Chondrocyte (in vitro differentiated cells): ENCODE measurements around the gene SUSD5. TPM values are rescaled to one million over a fixed set of nuclear protein-coding genes. Genes with fewer than 3 reads are reported as not detected.
A peak's percentile ranks its signal among the peaks of the same experiment; 100 is the strongest.

ENCODE experiments used
- DNase-seq: peaks from one replicate; pipeline ENCODE4 v3.0.0; 2021; ENCODE audit warnings: mixed read lengths, low spot score
- H3K27ac Mint-ChIP-seq: one replicate; pipeline ENCODE4 v1.8.0; 2021; ENCODE audit warnings: mild to moderate bottlenecking, moderate library complexity, mixed read lengths; ENCODE audit not compliant: unreplicated experiment
- H3K27me3 Mint-ChIP-seq: 2 replicates; pipeline ENCODE4 v1.8.0; 2021; ENCODE audit warnings: low read depth, mixed read lengths
- H3K36me3 Mint-ChIP-seq: 2 replicates; pipeline ENCODE4 v1.8.0; 2021; ENCODE audit warnings: low read depth, mixed read lengths
- H3K4me1 Mint-ChIP-seq: 2 replicates; pipeline ENCODE4 v1.8.0; 2021; ENCODE audit warnings: low read depth, mild to moderate bottlenecking, mixed read lengths
- H3K4me3 Mint-ChIP-seq: one replicate; pipeline ENCODE4 v1.8.0; 2021; ENCODE audit warnings: mild to moderate bottlenecking, moderate library complexity, mixed read lengths; ENCODE audit not compliant: unreplicated experiment
- H3K9me3 Mint-ChIP-seq: 2 replicates; pipeline ENCODE4 v1.8.0; 2021; ENCODE audit warnings: low read depth, mixed read lengths
- CTCF ChIP-seq: fragments of 200-600 bp; sonication (generic); IDR thresholded peaks from 2 replicates; pipeline ENCODE4 v1.5.0; 2021; ENCODE audit warnings: antibody characterized with exemption, mild to moderate bottlenecking, moderate library complexity
- total RNA-seq: library from RNA; stranded (reverse); gene quantifications from 3 replicates; pipeline ENCODE4 v1.2.1, GENCODE V29; 2021

SUSD5 gene
- total RNA-seq, 1 donor from 2014 or later, result 55.6 TPM

DNA sequence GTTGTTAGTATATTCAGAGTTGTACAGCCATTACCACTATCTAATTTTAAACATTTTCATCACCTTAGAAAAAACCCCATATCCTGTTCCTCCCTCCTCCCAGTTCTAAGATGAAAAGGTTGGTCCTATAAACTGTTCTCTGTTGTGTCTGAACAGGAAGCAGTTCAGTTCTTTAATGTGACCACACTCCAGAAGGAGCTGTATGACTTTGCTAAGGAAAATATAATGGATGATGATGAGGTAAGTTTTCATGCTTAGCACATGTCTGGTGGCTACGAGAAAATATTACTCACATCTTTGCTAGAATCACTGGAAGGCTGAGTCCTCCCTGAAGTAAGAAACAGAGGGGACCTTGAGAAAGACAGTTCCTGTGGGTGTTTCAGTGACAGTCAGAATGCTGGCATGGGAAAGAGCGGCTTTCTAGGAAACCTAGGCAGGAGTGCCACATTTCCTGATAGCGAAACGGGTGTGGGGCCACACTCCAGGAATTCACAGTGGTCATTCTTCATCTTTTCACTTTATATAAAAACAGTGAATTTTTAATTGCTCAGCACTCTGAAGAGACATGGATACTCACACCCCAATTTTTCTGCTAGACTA is 84.5 kb downstream of the SUSD5 start:
- peak overlapping the region; percentile 86 for H3K27ac Mint-ChIP-seq
- no peak for DNase-seq
- peak; percentile 39 for TF ChIP-seq CTCF

DNA sequence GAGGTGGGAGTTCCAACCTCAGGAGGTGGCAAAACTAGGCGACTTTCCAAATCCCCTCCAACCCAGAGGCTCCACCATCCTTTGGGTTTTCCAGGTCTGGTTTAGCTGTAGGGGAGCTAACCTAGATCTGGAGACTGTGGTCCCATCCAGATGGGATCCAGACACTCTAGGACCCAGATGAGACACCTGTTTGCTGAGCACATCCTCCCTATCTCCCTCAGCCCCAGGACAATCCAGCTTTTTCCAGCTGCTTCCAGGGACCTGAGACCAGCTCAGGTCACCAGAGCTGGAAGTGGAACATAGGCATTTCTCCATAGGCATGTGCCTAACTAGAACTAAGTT is 86.6 kb downstream of the SUSD5 start:
- Mint-ChIP-seq H3K27ac (no peak overlapping the region), H3K4me3 (no peak overlapping the region), H3K36me3 (peaks cover 20% of the 10 kb centered on the region), H3K9me3 (no peaks in the 10 kb centered on the region), H3K4me1 (peaks cover 22% of the 10 kb centered on the region), H3K27me3 (no peaks in the 10 kb centered on the region)
- DNase-seq, result no peak
- no peak for TF ChIP-seq CTCF

More for the DNA sequence above, 84.5 kb downstream of the SUSD5 start:
- Mint-ChIP-seq H3K4me3 (no peak overlapping the region), H3K9me3 (no peaks in the 10 kb centered on the region), H3K4me1 (peaks cover 24% of the 10 kb centered on the region), H3K36me3 (peaks cover 21% of the 10 kb centered on the region), H3K27me3 (no peaks in the 10 kb centered on the region)

- Mint-ChIP-seq H3K4me3 (no peak overlapping the region), H3K27ac (no peak overlapping the region), H3K4me1 (peaks cover 22% of the 10 kb centered on the region), H3K9me3 (no peaks in the 10 kb centered on the region), H3K27me3 (no peaks in the 10 kb centered on the region), H3K36me3 (peaks cover 19% of the 10 kb centered on the region)
- DNase-seq, result no peak
- TF ChIP-seq CTCF, result peak; percentile 94
These were observed 87.1 kb downstream of the SUSD5 start for GRCh38 chr3:33131331-33132018.

- no peak for DNase-seq
- peaks cover 24% of the 10 kb centered on the region for H3K36me3 Mint-ChIP-seq
- H3K9me3 Mint-ChIP-seq, result no peaks in the 10 kb centered on the region
- H3K4me1 Mint-ChIP-seq, result peaks cover 22% of the 10 kb centered on the region
- peak overlapping the region; percentile 17 for H3K27ac Mint-ChIP-seq
- no peak for TF ChIP-seq CTCF
- H3K27me3 Mint-ChIP-seq, result no peaks in the 10 kb centered on the region
- H3K4me3 Mint-ChIP-seq, result no peak overlapping the region
These were observed 88.5 kb downstream of the SUSD5 start for GRCh38 chr3:33130144-33130543.

DNA sequence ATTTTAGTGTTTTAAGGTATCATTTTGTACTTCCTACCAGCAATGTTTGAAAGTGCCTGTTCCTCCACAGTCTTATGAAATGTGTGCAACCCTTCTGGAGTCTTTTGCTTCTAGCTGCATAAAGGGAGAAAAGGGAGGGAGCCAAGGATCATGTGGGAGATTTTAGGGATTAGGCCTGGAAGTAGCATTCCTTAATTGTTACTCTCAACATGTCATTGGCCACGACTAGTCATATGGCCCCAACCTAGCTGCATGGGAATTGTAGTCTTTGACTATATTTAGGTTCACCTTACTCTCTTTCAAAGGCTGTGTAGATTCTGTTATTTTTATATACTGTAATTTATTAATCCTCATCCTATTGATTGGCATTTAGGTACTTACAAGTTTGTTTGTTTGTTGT is 89.9 kb downstream of the SUSD5 start:
- TF ChIP-seq CTCF, result no peak
- Mint-ChIP-seq H3K4me1 (peaks cover 13% of the 10 kb centered on the region), H3K27ac (no peak overlapping the region), H3K4me3 (no peak overlapping the region), H3K9me3 (no peaks in the 10 kb centered on the region), H3K27me3 (no peaks in the 10 kb centered on the region), H3K36me3 (peaks cover 26% of the 10 kb centered on the region)
- DNase-seq, result no peak
